SK-N-SH treated with all-trans-retinoic acid at 6 μM for 48 hours (cell line): ENCODE data around the gene RECK.

Source experiments
- ATAC-seq: fragments of 200-7000 bp; cut with Tn5 transposase; 3 replicates; pipeline ENCODE4 v1.9.1; 2020; ENCODE audit warnings: mild to moderate bottlenecking, moderate library complexity
- ARNTL ChIP-seq: fragments of 450-650 bp; formaldehyde crosslinking; IDR thresholded peaks from 2 replicates; pipeline ENCODE4 v1.5.0; 2020; ENCODE audit warnings: low read depth, mild to moderate bottlenecking, moderate library complexity, borderline replicate concordance
- BACH2 ChIP-seq: fragments of 250-450 bp; sonication (Bioruptor Pico); IDR thresholded peaks from 2 replicates; pipeline ENCODE4 v1.9.0; 2021; ENCODE audit warnings: mild to moderate bottlenecking, borderline replicate concordance
- CREB5 ChIP-seq: fragments of 250-450 bp; sonication (Bioruptor Pico); IDR thresholded peaks from 2 replicates; pipeline ENCODE4 v1.5.1; 2020; ENCODE audit warnings: low read depth, mild to moderate bottlenecking, moderate library complexity
- CSDC2 ChIP-seq: fragments of 250-450 bp; sonication (Bioruptor Pico); IDR thresholded peaks from 2 replicates; pipeline ENCODE4 v1.5.0; 2020; ENCODE audit warnings: mild to moderate bottlenecking, moderate library complexity
- GLIS3 ChIP-seq: fragments of 250-450 bp; sonication (Bioruptor Pico); IDR thresholded peaks from 2 replicates; pipeline ENCODE4 v1.5.0; 2020; ENCODE audit warnings: mild to moderate bottlenecking, moderate library complexity
- ISL1 ChIP-seq: fragments of 250-450 bp; sonication (Bioruptor Pico); IDR thresholded peaks from 2 replicates; pipeline ENCODE4 v2.1.2; 2022; ENCODE audit warnings: mild to moderate bottlenecking, moderate library complexity
- OSR1 ChIP-seq: fragments of 250-450 bp; sonication (Bioruptor Pico); IDR thresholded peaks from 2 replicates; pipeline ENCODE4 v1.8.0; 2022; ENCODE audit warnings: moderate library complexity, mild to moderate bottlenecking, inconsistent platforms
- POU6F1 ChIP-seq: fragments of 250-450 bp; sonication (Bioruptor Pico); IDR thresholded peaks from 2 replicates; pipeline ENCODE4 v1.8.0; 2021; ENCODE audit warnings: low read depth, mild to moderate bottlenecking, moderate library complexity, borderline replicate concordance
- TCF4 ChIP-seq: fragments of 250-450 bp; sonication (Bioruptor Pico); IDR thresholded peaks from 2 replicates; pipeline ENCODE4 v1.8.0; 2021; ENCODE audit warnings: mild to moderate bottlenecking, moderate library complexity, borderline replicate concordance
- TOX ChIP-seq: fragments of 250-450 bp; sonication (Bioruptor Pico); IDR thresholded peaks from 2 replicates; pipeline ENCODE4 v1.8.0; 2021; ENCODE audit warnings: mild to moderate bottlenecking, moderate library complexity, borderline replicate concordance
- ZC3H10 ChIP-seq: fragments of 250-450 bp; sonication (Bioruptor Pico); IDR thresholded peaks from 2 replicates; pipeline ENCODE4 v1.5.1; 2021; ENCODE audit warnings: mild to moderate bottlenecking, moderate library complexity
- ZFP3 ChIP-seq: fragments of 250-450 bp; sonication (Bioruptor Pico); IDR thresholded peaks from 2 replicates; pipeline ENCODE4 v1.5.0; 2020; ENCODE audit warnings: mild to moderate bottlenecking, moderate library complexity
- ZFP30 ChIP-seq: fragments of 450-650 bp; formaldehyde crosslinking; IDR thresholded peaks from 2 replicates; pipeline ENCODE4 v1.5.0; 2022; ENCODE audit warnings: mild to moderate bottlenecking, moderate library complexity
- ZNF565 ChIP-seq: fragments of 450-650 bp; formaldehyde crosslinking; conservative IDR thresholded peaks from 2 replicates; pipeline ENCODE4 v1.5.0; 2020; ENCODE audit warnings: low read depth, mild to moderate bottlenecking, moderate library complexity
- ZNF70 ChIP-seq: fragments of 450-650 bp; formaldehyde crosslinking; IDR thresholded peaks from 2 replicates; pipeline ENCODE4 v1.5.0; 2020; ENCODE audit warnings: mild to moderate bottlenecking, moderate library complexity
- TF ChIP-seq, protein P1 (sequence below): fragments of 250-450 bp; sonication (Bioruptor Pico); IDR thresholded peaks from 2 replicates; pipeline ENCODE4 v1.5.1; 2021; ENCODE audit warnings: mild to moderate bottlenecking, moderate library complexity

The RECK gene

GRCh38 chr9:36101916-36102741 lies 65.4 kb downstream of the RECK start:
- peak; percentile 63; the same call in 1 of the 2 replicates for TF ChIP-seq CREB5 (CRISPR knock-in tag)
- TF ChIP-seq GLIS3 (CRISPR knock-in tag), result no peak
- TF ChIP-seq ISL1 (CRISPR knock-in tag), result peak; percentile 92
- ATAC-seq, result peak; percentile 92

DNA sequence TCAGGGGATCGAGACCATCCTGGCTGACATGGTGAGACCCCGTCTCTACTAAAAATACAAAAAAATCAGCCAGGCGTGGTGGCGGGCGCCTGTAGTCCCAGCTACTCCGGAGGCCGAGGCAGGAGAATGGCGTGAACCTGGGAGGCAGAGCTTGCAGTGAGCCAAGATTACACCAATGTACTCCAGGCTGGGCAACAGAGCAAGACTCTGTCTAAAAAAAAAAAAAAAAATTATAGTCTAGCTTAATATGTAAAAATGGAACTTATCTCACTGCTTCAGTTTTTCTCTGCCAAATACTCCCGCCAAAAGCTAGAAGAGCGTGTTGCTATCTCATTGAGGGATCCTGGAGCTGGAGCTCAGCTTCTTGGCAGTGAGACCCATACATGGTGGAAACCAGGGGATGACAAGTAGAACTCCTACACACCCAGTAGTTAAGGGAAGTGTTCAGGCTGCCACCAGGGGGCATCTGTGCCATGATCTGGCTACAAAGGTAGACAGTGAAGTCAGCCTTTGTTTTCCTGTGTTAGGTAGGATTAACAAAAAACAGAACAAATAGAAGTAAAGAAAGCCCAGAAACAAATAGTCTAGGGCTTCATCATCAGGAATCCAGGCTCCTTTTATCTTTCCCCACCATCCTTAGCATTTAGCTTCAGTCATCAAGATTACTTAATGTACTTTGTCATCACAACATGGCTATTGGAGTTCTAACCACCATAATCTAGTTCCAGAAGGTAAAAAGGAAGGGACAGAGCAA lies 66.2 kb downstream of the RECK start:
- TF ChIP-seq ZFP3, result peak; percentile 96
- TF ChIP-seq TOX (CRISPR knock-in tag), result no peak
- TF ChIP-seq CREB5 (CRISPR knock-in tag), result no peak
- 0 out of 2 replicates have a peak, but pooled peaks have one; percentile 50 for TF ChIP-seq GLIS3 (CRISPR knock-in tag)
- TF ChIP-seq, protein P1, sequence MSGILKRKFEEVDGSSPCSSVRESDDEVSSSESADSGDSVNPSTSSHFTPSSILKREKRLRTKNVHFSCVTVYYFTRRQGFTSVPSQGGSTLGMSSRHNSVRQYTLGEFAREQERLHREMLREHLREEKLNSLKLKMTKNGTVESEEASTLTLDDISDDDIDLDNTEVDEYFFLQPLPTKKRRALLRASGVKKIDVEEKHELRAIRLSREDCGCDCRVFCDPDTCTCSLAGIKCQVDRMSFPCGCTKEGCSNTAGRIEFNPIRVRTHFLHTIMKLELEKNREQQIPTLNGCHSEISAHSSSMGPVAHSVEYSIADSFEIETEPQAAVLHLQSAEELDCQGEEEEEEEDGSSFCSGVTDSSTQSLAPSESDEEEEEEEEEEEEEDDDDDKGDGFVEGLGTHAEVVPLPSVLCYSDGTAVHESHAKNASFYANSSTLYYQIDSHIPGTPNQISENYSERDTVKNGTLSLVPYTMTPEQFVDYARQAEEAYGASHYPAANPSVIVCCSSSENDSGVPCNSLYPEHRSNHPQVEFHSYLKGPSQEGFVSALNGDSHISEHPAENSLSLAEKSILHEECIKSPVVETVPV (CRISPR knock-in tag), result no peak
- TF ChIP-seq ZFP30 (CRISPR knock-in tag), result no peak
- ATAC-seq, result peak; percentile 79

- TF ChIP-seq, protein P1 (CRISPR knock-in tag), result no peak
- no peak for TF ChIP-seq ZNF70
- peak; percentile 59 for TF ChIP-seq ISL1 (CRISPR knock-in tag)
- TF ChIP-seq CREB5 (CRISPR knock-in tag), result 0 out of 2 replicates have a peak, but pooled peaks have one; percentile 24
- no peak for ATAC-seq
These were observed 72.4 kb downstream of the RECK start for GRCh38 chr9:36109071-36109470.

GRCh38 chr9:36110434-36110833 lies 73.7 kb downstream of the RECK start:
- TF ChIP-seq CSDC2 (no peak), ZNF70 (no peak), POU6F1 (CRISPR knock-in tag) (no peak), TCF4 (no peak), ZNF565 (CRISPR knock-in tag) (no peak), ARNTL (CRISPR knock-in tag) (no peak), ZC3H10 (CRISPR knock-in tag) (no peak), BACH2 (CRISPR knock-in tag) (no peak), OSR1 (CRISPR knock-in tag) (no peak), CREB5 (CRISPR knock-in tag) (no peak), GLIS3 (CRISPR knock-in tag) (no peak)
- ATAC-seq, result peak; percentile 25; the same call in 1 of the 3 replicates
